Thymus (tissue), 11 donors: ENCODE data around the gene RFX2. TPM values are rescaled to one million over a fixed set of nuclear protein-coding genes. Genes with fewer than 3 reads are reported as not detected.
A peak's percentile ranks its signal among the peaks of the same experiment; 100 is the strongest.
"Not testable (repeated sequence)": the region's sequence is repeated elsewhere in the genome, so short reads cannot be mapped to it uniquely, and the experiment has no call there.

Source experiments
- DNase-seq, 9 donors: peaks; one replicate each; pipeline ENCODE4 v3.0.0-alpha.2; 2013; ENCODE audit warnings: low spot score in 9 of 9, low read depth in 6 of 9, missing footprints in 1 of 9
- H3K27ac ChIP-seq, 2 donors: one replicate each; pipeline ENCODE4 v1.5.1; 2013; ENCODE audit warnings: control low read depth in 1 of 2, low read depth in 1 of 2, low read length in 1 of 2, mild to moderate bottlenecking in 1 of 2, moderate library complexity in 1 of 2
- H3K27me3 ChIP-seq, 2 donors: one replicate each; pipeline ENCODE4 v1.5.1; 2013; ENCODE audit warnings: low read length in 1 of 2; ENCODE audit not compliant: control insufficient read depth in 2 of 2, insufficient read depth in 1 of 2
- H3K36me3 ChIP-seq, 2 donors: one replicate each; pipeline ENCODE4 v1.5.1; 2013; ENCODE audit warnings: low read length in 1 of 2, mild to moderate bottlenecking in 1 of 2, moderate library complexity in 1 of 2; ENCODE audit not compliant: control insufficient read depth in 2 of 2, insufficient read depth in 2 of 2
- H3K4me1 ChIP-seq, 2 donors: one replicate each; pipeline ENCODE4 v1.5.1; 2013; ENCODE audit warnings: low read length in 2 of 2; ENCODE audit not compliant: control insufficient read depth in 2 of 2, insufficient read depth in 2 of 2
- H3K4me3 ChIP-seq, 2 donors: one replicate each; pipeline ENCODE4 v1.5.1; 2013; ENCODE audit warnings: low read length in 2 of 2, control low read depth in 1 of 2, mild to moderate bottlenecking in 1 of 2
- H3K9me3 ChIP-seq, 2 donors: one replicate each; pipeline ENCODE4 v1.5.1; 2013; ENCODE audit warnings: low read length in 1 of 2, mild to moderate bottlenecking in 1 of 2; ENCODE audit not compliant: control insufficient read depth in 2 of 2, insufficient read depth in 1 of 2
- WGBS: extraction: QIAGEN DNeasy Blood & Tissue Kit; methylation state at CpG from one replicate; pipeline ENCODE4 v1.1.7; 2013; 5-methylcytosine and 5-hydroxymethylcytosine counted together
- polyA plus RNA-seq: library from polyadenylated mRNA; stranded (reverse); fragments of 200-250 nt; gene quantifications from one replicate; pipeline ENCODE4 v1.2.3, GENCODE V29; 2013
- total RNA-seq: library from RNA; stranded (reverse); fragments of 120-200 nt; gene quantifications from one replicate; pipeline ENCODE4 v1.2.4, GENCODE V29; 2013
- donor health status: healthy.

The RFX2 gene
- total and polyA plus RNA-seq, 2 donors, result 3.4 to 4.6 TPM

DNA sequence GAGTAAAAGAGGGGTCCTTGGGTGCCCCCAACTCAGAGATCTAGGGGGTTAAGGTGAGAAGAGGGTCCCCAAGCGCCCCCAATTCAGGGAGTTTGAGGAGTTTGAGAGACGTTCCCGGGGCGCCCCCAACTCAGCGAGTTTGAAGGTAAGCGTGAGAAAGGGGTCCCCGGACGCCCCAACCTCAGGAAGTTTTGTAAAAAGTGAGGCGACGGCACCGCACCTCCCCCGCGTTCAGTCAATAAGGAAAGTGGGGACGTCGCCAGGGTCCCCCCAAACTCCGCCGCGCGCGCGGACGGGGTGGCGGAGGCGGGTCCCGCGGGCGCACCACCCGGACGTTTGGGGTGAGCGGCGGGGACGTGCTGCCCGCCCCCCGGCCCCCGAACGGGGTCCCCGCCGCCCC is 353 bp downstream of the RFX2 start:
- under 1% methylated on average over 38 of the region's 38 CpGs for WGBS

DNA sequence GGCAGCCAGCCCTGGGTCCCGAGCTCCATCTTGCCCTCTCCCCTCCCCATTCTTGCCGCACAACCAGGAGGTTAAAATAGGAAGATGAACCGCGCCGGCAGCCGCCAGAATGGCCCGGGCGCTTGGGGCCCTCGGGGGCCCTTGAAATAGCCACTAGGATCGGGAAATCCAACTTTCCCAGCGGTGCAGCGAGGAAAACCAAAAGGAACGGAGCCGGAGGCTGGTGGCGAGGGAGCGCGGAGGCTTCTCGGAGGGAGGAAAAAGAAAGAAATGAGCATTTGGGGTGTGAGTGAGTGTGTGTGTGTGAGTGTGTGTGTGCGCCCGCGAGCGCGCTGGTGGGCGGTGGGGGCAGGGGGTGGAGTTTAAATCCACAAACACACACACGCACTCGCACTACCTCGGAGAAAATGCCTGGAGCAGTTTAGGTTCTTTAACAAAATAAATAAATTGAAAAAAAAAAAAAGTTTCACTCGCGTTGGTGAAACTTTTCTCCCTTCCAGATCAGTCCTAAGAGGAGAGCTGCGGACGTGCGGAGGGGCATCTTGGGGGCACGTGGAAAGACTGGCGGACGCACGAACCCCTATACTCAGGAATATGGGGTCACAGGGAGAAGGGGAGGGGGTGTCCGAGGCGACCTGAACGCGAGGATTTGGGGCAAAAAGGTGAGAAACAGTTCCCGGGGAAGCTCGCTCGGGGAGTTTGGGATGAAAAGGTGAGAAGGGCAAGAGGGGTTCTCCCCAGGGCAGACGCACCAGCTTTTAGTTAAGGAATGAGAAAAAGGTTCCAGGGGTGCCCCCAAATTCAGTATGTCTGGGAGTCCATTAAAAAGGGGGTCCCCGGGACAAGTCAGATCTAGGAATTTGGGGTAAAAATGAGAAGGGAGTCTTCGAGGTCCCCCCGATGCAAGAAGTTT is 1.3 kb downstream of the RFX2 start:
- Histone ChIP-seq H3K27me3 (peaks cover 3 to 15% of the 10 kb centered on the region in 2 donors), H3K27ac (peak overlapping the region in 1 of 2 donors; percentile 54), H3K9me3 (no peaks in the 10 kb centered on the region), H3K4me1 (peaks cover 5 to 14% of the 10 kb centered on the region in 2 donors), H3K4me3 (peak overlapping the region; percentile 57 to 60), H3K36me3 (no peaks in the 10 kb centered on the region)
- peak in 8 of 9 donors; percentile 51 to 86 (median 70) for DNase-seq
- 3% methylated on average over 47 of the region's 47 CpGs for WGBS

More for the DNA sequence above, 353 bp downstream of the RFX2 start:
- Histone ChIP-seq H3K36me3 (no peaks in the 10 kb centered on the region), H3K4me3 (peak overlapping the region; percentile 57 to 60), H3K27me3 (peaks cover 3 to 15% of the 10 kb centered on the region in 2 donors), H3K9me3 (no peaks in the 10 kb centered on the region), H3K27ac (no peak overlapping the region), H3K4me1 (peaks cover 5 to 14% of the 10 kb centered on the region in 2 donors)
- no peak for DNase-seq

DNA sequence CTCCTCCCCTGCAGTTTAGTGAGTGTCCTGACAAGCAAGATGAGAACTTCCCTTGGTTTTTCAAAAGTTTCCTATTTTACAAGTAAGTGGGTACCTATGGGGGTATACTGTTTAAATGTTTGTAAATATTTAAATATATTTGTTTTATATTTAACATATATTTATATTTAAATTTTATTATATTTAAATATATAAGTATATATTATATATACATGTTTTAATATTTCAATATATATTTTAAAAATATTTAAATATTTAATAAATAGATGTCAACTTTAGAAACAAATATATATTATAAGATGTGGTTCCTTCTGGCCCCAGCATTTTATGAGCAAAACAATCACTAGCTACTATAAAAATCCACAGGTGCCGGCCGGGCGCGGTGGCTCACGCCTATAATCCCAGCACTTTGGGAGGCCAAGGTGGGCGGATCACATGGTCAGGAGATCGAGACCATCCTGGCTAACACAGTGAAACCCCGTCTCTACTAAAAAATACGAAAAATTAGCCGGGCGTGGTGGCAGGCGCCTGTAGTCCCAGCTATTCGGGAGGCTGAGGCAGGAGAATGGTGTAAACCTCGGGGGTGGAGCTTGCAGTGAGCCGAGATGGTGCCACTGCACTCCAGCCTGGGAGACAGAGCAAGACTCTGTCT is 3.5 kb downstream of the RFX2 start:
- H3K27ac ChIP-seq, H3K9me3 ChIP-seq, H3K36me3 ChIP-seq, DNase-seq, H3K4me3 ChIP-seq: not testable (repeated sequence)
- WGBS, result 97% methylated on average over 15 of the region's 15 CpGs
- H3K4me1 ChIP-seq, result peaks cover 5 to 14% of the 10 kb centered on the region in 2 donors
- H3K27me3 ChIP-seq, result peaks cover 3 to 15% of the 10 kb centered on the region in 2 donors

DNA sequence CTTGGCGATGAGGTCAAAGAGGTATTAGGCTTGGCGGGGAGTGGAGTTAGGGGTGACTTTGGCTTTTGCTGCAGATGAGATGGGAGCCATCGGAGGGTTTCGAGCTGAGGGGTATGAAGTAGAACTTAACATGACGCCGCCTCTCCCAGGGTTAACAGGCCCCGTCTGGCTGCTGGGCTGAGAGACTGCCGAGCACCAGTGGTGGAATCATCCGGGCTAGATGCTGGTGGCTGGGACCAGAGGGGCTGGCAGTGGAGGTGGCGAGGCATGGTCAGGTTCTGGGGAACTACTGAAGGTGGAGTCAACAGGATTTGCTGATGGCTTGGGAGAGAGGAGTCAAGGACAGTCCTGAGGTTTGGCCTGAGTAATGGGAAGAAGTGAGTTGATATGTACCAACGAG is 4.9 kb downstream of the RFX2 start:
- Histone ChIP-seq H3K27ac (no peak overlapping the region), H3K4me1 (peaks cover 5 to 14% of the 10 kb centered on the region in 2 donors), H3K27me3 (peaks cover 3 to 15% of the 10 kb centered on the region in 2 donors), H3K9me3 (no peaks in the 10 kb centered on the region), H3K4me3 (no peak overlapping the region), H3K36me3 (no peaks in the 10 kb centered on the region)
- DNase-seq, result no peak
- 98% methylated on average over 11 of the region's 11 CpGs for WGBS

DNA sequence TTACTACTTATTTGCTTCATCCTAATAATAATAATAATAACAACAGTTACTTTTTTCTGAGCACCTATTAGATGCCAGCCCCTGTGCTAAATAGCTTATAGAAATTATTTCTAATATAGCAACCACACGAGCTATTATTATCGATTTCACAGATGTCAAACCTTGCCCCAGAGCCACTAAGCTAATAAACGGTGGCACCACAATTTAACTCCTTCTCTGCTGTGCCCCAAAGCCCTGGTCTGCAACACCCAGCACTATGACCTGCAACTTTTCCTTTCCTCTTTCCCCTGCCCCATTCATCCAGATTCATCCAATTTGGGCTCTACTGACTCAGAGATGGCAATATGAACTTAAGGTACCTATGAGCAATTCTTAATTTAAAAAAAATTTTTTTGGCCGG is 6.4 kb downstream of the RFX2 start:
- H3K27me3 ChIP-seq, result peaks cover 0 to 5% of the 10 kb centered on the region in 2 donors
- no peak overlapping the region for H3K4me3 ChIP-seq
- WGBS, result 96% methylated on average over 4 of the region's 4 CpGs
- no peak overlapping the region for H3K27ac ChIP-seq
- no peak for DNase-seq
- peaks cover 0 to 12% of the 10 kb centered on the region in 2 donors for H3K4me1 ChIP-seq
- H3K9me3 ChIP-seq, result no peaks in the 10 kb centered on the region
- no peaks in the 10 kb centered on the region for H3K36me3 ChIP-seq

DNA sequence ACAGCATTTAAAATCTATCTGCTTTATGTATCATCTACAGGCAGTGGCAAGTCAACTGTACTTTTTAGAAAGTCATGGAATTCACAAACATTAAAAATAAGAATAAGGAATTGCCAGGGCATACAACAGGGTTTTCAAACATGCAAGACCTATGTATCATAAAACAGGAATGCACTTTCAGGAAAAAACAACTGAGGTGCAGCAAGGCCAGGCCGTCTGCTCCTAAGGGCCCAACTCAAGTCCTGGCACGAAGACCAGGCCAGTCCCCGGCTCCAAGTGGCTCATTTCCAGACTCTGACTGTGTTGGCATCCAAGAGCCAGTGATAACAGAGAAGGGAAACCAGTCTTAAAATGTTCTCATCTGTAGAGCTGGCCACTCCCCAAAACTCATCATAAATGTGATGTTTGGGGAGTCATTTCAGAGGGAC is 7.1 kb downstream of the RFX2 start:
- DNase-seq, result no peak

DNA sequence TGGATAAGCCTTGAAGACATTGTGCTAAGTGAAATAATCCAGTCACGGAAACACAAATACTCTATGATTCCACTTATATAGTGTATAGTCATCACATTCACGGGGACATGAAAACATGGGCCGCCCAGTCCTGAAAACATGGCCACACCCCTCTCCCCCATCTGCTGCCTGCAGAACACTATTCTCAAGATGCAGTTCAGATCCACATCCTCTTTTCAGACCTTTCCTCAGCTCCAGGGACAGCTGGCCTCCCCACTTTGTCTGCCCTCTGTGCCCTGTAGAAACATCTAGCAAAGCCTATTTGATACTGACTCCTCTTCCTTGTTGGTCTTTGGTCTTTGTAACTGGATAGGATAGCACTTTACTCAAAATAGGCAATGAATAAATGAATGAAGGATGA is 8.3 kb downstream of the RFX2 start:
- H3K27ac ChIP-seq, result no peak overlapping the region
- no peaks in the 10 kb centered on the region for H3K36me3 ChIP-seq
- peaks cover 0 to 8% of the 10 kb centered on the region in 2 donors for H3K4me1 ChIP-seq
- H3K27me3 ChIP-seq, result no peaks in the 10 kb centered on the region
- no peaks in the 10 kb centered on the region for H3K9me3 ChIP-seq
- WGBS, result 98% methylated on average over 3 of the region's 3 CpGs
- no peak overlapping the region for H3K4me3 ChIP-seq
- no peak for DNase-seq

More for the DNA sequence above, 7.1 kb downstream of the RFX2 start:
- Histone ChIP-seq H3K4me3 (no peak overlapping the region), H3K36me3 (no peaks in the 10 kb centered on the region), H3K27ac (no peak overlapping the region), H3K4me1 (peaks cover 0 to 8% of the 10 kb centered on the region in 2 donors), H3K27me3 (no peaks in the 10 kb centered on the region), H3K9me3 (no peaks in the 10 kb centered on the region)
- 92% methylated on average over 3 of the region's 3 CpGs for WGBS

DNA sequence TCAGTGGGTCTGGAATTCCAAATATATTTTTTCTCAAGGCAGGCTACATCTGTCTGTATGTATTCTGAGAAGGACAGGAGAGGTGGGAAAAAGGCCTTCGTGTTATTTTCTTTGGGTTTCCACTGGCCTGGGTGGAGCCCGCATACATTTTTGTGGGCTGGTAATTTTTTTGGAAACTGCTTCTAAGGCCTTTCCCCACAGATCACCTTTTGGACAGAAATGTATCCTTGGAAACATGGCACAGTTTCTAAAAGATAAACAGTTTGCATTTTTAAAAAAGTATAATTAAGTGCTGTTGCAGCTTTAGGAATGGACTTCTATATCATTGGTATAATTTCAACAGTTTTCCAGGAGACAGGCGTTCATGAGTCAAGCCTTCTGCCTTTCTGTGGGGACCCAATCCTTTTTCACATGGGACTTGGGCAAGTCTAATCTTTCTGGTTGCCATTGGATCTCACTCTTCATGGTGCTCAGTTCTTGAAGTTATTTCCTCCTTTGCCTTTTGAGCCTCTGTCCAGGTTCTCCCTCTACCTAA is 8.9 kb downstream of the RFX2 start:
- 97% methylated on average over 3 of the region's 3 CpGs for WGBS
- Histone ChIP-seq H3K27me3 (no peaks in the 10 kb centered on the region), H3K4me1 (peaks cover 0 to 8% of the 10 kb centered on the region in 2 donors), H3K27ac (no peak overlapping the region), H3K4me3 (no peak overlapping the region), H3K9me3 (no peaks in the 10 kb centered on the region), H3K36me3 (no peaks in the 10 kb centered on the region)
- no peak for DNase-seq
